K562 (cell line): Measurements from ENCODE around the gene CAMK2D. TPM values are rescaled to one million over a fixed set of nuclear protein-coding genes. Genes with fewer than 3 reads are reported as not detected.

Source experiments
- CHD7 ChIP-seq: fragments of 200-600 bp; sonication (generic); IDR thresholded peaks from one replicate; pipeline ENCODE4 v1.6.1; 2012; ENCODE audit warnings: mild to moderate bottlenecking, low read depth, low read length, inconsistent platforms
- ZNF12 ChIP-seq: sonication (generic); formaldehyde crosslinking; IDR thresholded peaks from 2 replicates; pipeline ENCODE4 v1.4.0; 2020; ENCODE audit warnings: mild to moderate bottlenecking, missing genetic modification reagents
- polyA plus RNA-seq, 8 experiments: library from polyadenylated mRNA; depleted of rRNA in 4 of 8; stranded (reverse) in 5 of 8; unstranded in 3 of 8; fragments of >200 nt; fragmentation: Nextera tagmentation in 2 of 8; fragmentation: Illumina TruSeq in 1 of 8; extraction: Ambion mirVana in 2 of 8; extraction: Trizol in 1 of 8; gene quantifications; 2 replicates each; pipeline versions ENCODE4 v1.2.1 to v1.2.3, GENCODE V29; 2011 to 2014; ENCODE audit warnings: inconsistent platforms in 1 of 8, missing spikeins in 1 of 8
- total RNA-seq, 7 experiments: library from RNA; depleted of rRNA in 6 of 7; stranded (reverse); fragments of >200 nt in 6 of 7; fragmentation: Illumina TruSeq in 2 of 7; extraction: Trizol in 2 of 7; gene quantifications; 2 replicates each; pipeline versions ENCODE4 v1.2.1 to v1.2.3, GENCODE V29; 2011 to 2021; ENCODE audit warnings: low replicate concordance in 1 of 7

CAMK2D gene
- total and polyA plus RNA-seq, 9 of the 15 experiments (the other 6 are each of a cell fraction or from before 2014, with no cell fraction given) = 0.01 to 0.33 (median 0.04) TPM; not detected in 2

GRCh38 chr4:113555868-113556267 lies 205.7 kb downstream of the CAMK2D start (continued):
- TF ChIP-seq CHD7 (no peak), ZNF12 (CRISPR knock-in tag) (no peak)
